ENCODE measurements around the gene CGNL1.

The CGNL1 gene

DNA sequence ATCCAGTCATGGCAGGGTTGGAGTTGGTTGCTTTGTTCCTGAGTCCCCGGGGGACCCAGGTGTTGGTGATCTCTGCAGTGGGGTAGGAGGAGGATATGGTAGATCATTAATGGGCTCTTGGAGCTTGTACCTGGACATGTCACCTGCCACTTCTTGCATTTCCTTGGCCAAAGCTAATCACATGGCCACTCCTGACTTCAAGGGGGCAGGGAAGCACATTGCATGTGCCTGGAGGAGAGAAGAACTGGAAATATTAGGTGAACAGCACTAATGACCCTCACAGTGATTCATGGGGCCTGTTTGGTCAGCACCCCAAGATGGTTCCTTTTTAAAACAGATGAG lies 128.3 kb downstream of the CGNL1 start:
- Histone ChIP-seq H3K4me2 (ENCODE audit: insufficient read depth, low read length) (no peak overlapping the region), H2AFZ (ENCODE audit: low read depth, low read length) (no peak overlapping the region), H3K4me1 (ENCODE audit: insufficient read depth, low read length) (no peaks in the 10 kb centered on the region), H3K27me3 (ENCODE audit: insufficient read depth, low read length, poor library complexity) (no peaks in the 10 kb centered on the region), H3K9ac (ENCODE audit: low read depth, low read length) (no peak overlapping the region), H3K79me2 (ENCODE audit: insufficient read depth, low read length) (no peaks in the 10 kb centered on the region), H3K27ac (ENCODE audit: low read length) (no peak overlapping the region), H3K4me3 (ENCODE audit: low read depth in 1 of 2, low read length in 2 of 2) (no peak overlapping the region), H4K20me1 (ENCODE audit: insufficient read depth, low read length) (no peaks in the 10 kb centered on the region), H3K36me3 (ENCODE audit: insufficient read depth, low read length) (no peaks in the 10 kb centered on the region), H3K9me3 (ENCODE audit: insufficient read depth, low read length, severe bottlenecking) (no peaks in the 10 kb centered on the region)
- no peak for ATAC-seq (ENCODE audit: insufficient read depth, low read depth)
- TF ChIP-seq, protein P1, sequence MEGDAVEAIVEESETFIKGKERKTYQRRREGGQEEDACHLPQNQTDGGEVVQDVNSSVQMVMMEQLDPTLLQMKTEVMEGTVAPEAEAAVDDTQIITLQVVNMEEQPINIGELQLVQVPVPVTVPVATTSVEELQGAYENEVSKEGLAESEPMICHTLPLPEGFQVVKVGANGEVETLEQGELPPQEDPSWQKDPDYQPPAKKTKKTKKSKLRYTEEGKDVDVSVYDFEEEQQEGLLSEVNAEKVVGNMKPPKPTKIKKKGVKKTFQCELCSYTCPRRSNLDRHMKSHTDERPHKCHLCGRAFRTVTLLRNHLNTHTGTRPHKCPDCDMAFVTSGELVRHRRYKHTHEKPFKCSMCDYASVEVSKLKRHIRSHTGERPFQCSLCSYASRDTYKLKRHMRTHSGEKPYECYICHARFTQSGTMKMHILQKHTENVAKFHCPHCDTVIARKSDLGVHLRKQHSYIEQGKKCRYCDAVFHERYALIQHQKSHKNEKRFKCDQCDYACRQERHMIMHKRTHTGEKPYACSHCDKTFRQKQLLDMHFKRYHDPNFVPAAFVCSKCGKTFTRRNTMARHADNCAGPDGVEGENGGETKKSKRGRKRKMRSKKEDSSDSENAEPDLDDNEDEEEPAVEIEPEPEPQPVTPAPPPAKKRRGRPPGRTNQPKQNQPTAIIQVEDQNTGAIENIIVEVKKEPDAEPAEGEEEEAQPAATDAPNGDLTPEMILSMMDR (IDR thresholded peaks at IDR 0.05; ENCODE audit: borderline replicate concordance, extremely low read depth, low read length, poor library complexity, severe bottlenecking) = no peak
- no peak for TF ChIP-seq EZH2 (IDR thresholded peaks at IDR 0.05; ENCODE audit: borderline replicate concordance, low read depth, low read length, severe bottlenecking)
- DNase-seq = no peak

DNA sequence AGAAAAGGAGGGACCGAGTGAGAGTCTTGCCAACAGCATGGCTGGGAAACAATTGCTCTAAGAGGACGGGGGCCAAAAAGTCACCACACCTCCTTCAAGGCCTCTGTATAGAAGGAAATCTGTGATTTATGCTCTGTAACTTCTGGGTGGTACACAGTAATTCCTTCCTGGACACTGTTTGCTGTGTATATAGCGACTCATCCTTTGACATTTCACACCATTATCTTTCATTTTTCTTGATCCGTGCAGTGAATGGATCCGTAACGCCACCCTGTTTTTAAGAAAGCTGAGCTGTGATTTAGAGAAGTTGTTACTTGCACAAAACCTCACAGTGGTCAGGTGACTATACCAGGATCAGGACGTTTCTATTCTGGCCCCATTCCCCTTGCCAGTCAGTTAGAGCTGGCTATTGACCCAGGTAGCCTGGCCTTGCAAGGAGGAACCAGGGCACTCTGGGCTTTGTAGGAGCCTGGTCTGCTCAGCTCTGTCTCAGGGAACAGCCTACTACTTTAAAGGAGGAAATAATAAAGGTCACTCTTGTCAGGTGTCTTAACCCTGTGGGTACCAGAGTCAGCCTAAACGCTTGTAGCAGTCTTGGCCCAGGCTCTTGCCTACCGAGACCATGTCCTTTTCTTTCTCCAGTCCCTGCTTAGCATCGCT lies 128.9 kb downstream of the CGNL1 start:
- no peak overlapping the region for H3K9ac ChIP-seq (ENCODE audit: low read depth, low read length)
- ATAC-seq (ENCODE audit: insufficient read depth, low read depth) (no peak), DNase-seq (no peak)
- no peak overlapping the region for H2AFZ ChIP-seq (ENCODE audit: low read depth, low read length)
- H3K4me3 ChIP-seq (ENCODE audit: low read depth in 1 of 2, low read length in 2 of 2) = no peak overlapping the region
- H3K79me2 ChIP-seq (ENCODE audit: insufficient read depth, low read length) = no peaks in the 10 kb centered on the region
- H3K9me3 ChIP-seq (ENCODE audit: insufficient read depth, low read length, severe bottlenecking) = no peaks in the 10 kb centered on the region
- no peak overlapping the region for H3K27ac ChIP-seq (ENCODE audit: low read length)
- H3K4me1 ChIP-seq (ENCODE audit: insufficient read depth, low read length) = no peaks in the 10 kb centered on the region
- H3K36me3 ChIP-seq (ENCODE audit: insufficient read depth, low read length) = no peaks in the 10 kb centered on the region
- no peaks in the 10 kb centered on the region for H3K27me3 ChIP-seq (ENCODE audit: insufficient read depth, low read length, poor library complexity)
- TF ChIP-seq, protein P1 (IDR thresholded peaks at IDR 0.05; ENCODE audit: borderline replicate concordance, extremely low read depth, low read length, poor library complexity, severe bottlenecking) = no peak
- TF ChIP-seq EZH2 (IDR thresholded peaks at IDR 0.05; ENCODE audit: borderline replicate concordance, low read depth, low read length, severe bottlenecking) = no peak
- no peak overlapping the region for H3K4me2 ChIP-seq (ENCODE audit: insufficient read depth, low read length)
- no peaks in the 10 kb centered on the region for H4K20me1 ChIP-seq (ENCODE audit: insufficient read depth, low read length)

DNA sequence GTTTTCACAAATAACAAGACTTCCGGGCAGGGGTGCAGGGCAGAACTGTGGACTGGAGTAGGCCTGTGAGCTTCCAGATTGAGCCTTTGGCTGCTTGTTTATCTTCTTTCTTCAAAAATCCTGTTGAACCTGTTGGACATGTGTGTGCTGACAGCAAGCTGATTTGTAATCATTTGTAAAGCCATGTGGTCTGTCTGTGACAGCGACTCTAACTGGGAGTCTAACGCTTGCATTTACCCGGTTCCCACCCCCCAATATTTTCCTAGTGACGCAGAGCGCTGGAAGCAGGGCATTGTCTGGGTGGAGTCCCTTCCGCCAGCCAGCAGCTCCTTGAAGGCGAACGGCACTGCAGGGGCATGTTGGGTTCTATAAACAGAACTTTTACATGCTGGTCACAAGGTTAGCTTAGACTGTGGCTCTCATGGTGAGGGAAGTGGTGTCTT lies 129.7 kb downstream of the CGNL1 start:
- H3K4me1 ChIP-seq (ENCODE audit: insufficient read depth, low read length) = no peaks in the 10 kb centered on the region

More for the DNA sequence above, 129.7 kb downstream of the CGNL1 start:
- Histone ChIP-seq H4K20me1 (ENCODE audit: insufficient read depth, low read length) (no peaks in the 10 kb centered on the region), H3K79me2 (ENCODE audit: insufficient read depth, low read length) (no peaks in the 10 kb centered on the region), H3K4me3 (ENCODE audit: low read depth in 1 of 2, low read length in 2 of 2) (no peak overlapping the region), H2AFZ (ENCODE audit: low read depth, low read length) (no peak overlapping the region), H3K9me3 (ENCODE audit: insufficient read depth, low read length, severe bottlenecking) (no peaks in the 10 kb centered on the region), H3K36me3 (ENCODE audit: insufficient read depth, low read length) (no peaks in the 10 kb centered on the region), H3K27me3 (ENCODE audit: insufficient read depth, low read length, poor library complexity) (no peaks in the 10 kb centered on the region), H3K27ac (ENCODE audit: low read length) (no peak overlapping the region), H3K4me2 (ENCODE audit: insufficient read depth, low read length) (no peak overlapping the region), H3K9ac (ENCODE audit: low read depth, low read length) (no peak overlapping the region)
- ATAC-seq (ENCODE audit: insufficient read depth, low read depth) = no peak
- DNase-seq = no peak
- TF ChIP-seq, protein P1 (IDR thresholded peaks at IDR 0.05; ENCODE audit: borderline replicate concordance, extremely low read depth, low read length, poor library complexity, severe bottlenecking) = no peak
- TF ChIP-seq EZH2 (IDR thresholded peaks at IDR 0.05; ENCODE audit: borderline replicate concordance, low read depth, low read length, severe bottlenecking) = no peak

Measured in DND-41 (cell line).